Liver (tissue), 3 donors: ENCODE measurements around the gene CDH24.
A peak's percentile ranks its signal among the peaks of the same experiment; 100 is the strongest.

Experiments used
- CTCF ChIP-seq: fragments of 150-350 bp; IDR thresholded peaks from 2 replicates; pipeline ENCODE4 v1.5.1; 2017; ENCODE audit warnings: improper control_type of control experiment, low read depth, low read length; ENCODE audit not compliant: missing input control
- GABPA ChIP-seq, 2 donors: IDR thresholded peaks in 1 of 2; conservative IDR thresholded peaks in 1 of 2; 2 replicates each; pipeline ENCODE4 v1.6.1; 2016; ENCODE audit warnings: antibody characterized with exemption in 2 of 2, mild to moderate bottlenecking in 1 of 2, moderate library complexity in 1 of 2
- HNF4A ChIP-seq, 2 donors: conservative IDR thresholded peaks; 2 replicates each; pipeline ENCODE4 v1.6.1; 2016; ENCODE audit warnings: antibody characterized with exemption in 2 of 2, mild to moderate bottlenecking in 2 of 2
- JUND ChIP-seq, 2 donors: IDR thresholded peaks; 2 replicates each; pipeline ENCODE4 v1.6.1; 2016; ENCODE audit warnings: antibody characterized with exemption in 2 of 2
- NR2F2 ChIP-seq: IDR thresholded peaks from 2 replicates; pipeline ENCODE4 v1.6.1; 2016; ENCODE audit warnings: antibody characterized with exemption
- RAD21 ChIP-seq, 2 donors: IDR thresholded peaks; 2 replicates each; pipeline ENCODE4 v1.6.1; 2016; ENCODE audit warnings: antibody characterized with exemption in 2 of 2, mild to moderate bottlenecking in 2 of 2
- REST ChIP-seq: IDR thresholded peaks from 2 replicates; pipeline ENCODE4 v1.6.1; 2016; ENCODE audit warnings: antibody characterized with exemption, mild to moderate bottlenecking
- SP1 ChIP-seq: IDR thresholded peaks from 2 replicates; pipeline ENCODE4 v1.6.1; 2018; ENCODE audit warnings: antibody characterized with exemption, mild to moderate bottlenecking
- TAF1 ChIP-seq: conservative IDR thresholded peaks from 2 replicates; pipeline ENCODE4 v1.6.1; 2016; ENCODE audit warnings: antibody characterized with exemption, mild to moderate bottlenecking
- YY1 ChIP-seq: IDR thresholded peaks from 2 replicates; pipeline ENCODE4 v1.6.1; 2016; ENCODE audit warnings: antibody characterized with exemption, mild to moderate bottlenecking
- ZBTB33 ChIP-seq: IDR thresholded peaks from 2 replicates; pipeline ENCODE4 v1.6.1; 2016; ENCODE audit warnings: antibody characterized with exemption
- donor health status: healthy.
- donor health status: healthy.

- peak; percentile 29 for TF ChIP-seq SP1
- TF ChIP-seq CTCF = no peak
- TF ChIP-seq YY1 = peak; percentile 98
- peak; percentile 38 to 41 for TF ChIP-seq HNF4A (conservative IDR thresholded peaks at IDR 0.05)
- TF ChIP-seq ZBTB33 = no peak
- peak in 1 of 2 donors; percentile 7 for TF ChIP-seq JUND (IDR thresholded peaks at IDR 0.05)
- no peak for TF ChIP-seq NR2F2
- TF ChIP-seq REST = peak; percentile 56
- peak; percentile 12 to 40 for TF ChIP-seq RAD21 (IDR thresholded peaks at IDR 0.05)
- TF ChIP-seq TAF1 = peak; percentile 61
- peak in 1 of 2 donors; percentile 37 for TF ChIP-seq GABPA (IDR thresholded peaks at IDR 0.05 in 1 of 2, conservative IDR thresholded peaks at IDR 0.05 in 1 of 2)
These were observed 14.1 kb upstream of the CDH24 start for GRCh38 chr14:23071244-23071920.
